Effector CD8-positive, alpha-beta T cell (primary cell): ENCODE results near the gene C14orf132.

Source experiments
- DNase-seq: peaks from one replicate; lab custom pipeline; 2025; lab: John Stamatoyannopoulos, UW

Gene C14orf132

DNA sequence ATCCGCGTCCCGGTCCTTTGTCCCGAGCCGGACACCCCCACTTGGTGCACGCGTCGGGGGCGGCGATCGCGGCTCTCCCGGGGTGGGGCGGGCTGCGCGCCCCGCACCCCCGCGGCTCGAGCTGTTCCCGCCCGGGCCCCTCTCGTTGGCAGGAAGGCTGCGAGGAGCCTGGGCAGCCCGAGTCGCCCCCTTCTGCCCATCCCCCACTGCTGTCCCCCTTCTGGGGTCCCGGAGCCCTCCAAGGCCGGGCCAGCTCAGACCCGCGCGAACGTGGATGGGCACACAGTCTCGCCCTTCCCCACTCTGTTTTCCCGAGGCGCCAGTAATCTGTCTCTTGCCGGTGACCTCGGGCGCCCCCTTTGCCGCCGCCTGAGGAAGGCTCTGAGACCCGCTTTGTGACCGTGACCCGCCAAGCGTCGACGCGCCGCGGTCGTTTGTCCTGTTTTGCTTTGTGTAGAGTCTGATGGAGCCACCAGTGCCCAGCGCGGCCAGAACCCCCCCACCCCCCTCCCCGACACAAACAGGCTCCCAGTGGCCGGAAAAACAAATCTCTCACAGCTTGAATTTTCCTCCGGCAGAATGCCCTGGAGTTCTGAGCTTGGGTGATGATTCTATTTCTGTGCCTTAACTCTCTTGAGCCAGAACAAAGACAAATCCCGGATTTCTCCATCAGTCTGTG lies 610 bp downstream of the C14orf132 start:
- DNase-seq: no peak

DNA sequence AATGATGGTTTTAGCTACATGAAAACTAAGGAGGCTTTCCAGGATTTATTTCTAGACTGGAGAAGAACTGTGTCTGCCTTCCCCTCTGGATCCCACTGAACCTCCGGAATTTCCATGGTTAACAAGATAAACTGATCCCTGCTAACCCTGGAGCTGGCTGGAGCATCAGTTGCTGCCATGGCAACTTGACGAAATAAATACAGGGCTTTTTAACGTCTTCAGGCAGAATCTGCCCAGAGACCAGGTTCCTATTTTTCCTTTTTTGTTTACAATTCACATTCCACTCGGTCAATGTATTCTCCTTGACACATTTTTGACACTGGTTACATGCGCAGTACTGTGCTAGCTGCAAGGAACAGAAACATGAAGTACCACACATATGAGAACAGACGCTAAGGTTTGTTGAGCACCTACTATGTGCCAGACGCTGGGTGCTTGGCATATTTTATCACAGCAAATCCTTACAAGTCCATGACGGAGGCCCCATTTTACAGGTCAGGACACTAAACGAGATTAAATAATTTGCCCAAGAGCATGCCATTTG lies 1.7 kb downstream of the C14orf132 start:
- DNase-seq: no peak

DNA sequence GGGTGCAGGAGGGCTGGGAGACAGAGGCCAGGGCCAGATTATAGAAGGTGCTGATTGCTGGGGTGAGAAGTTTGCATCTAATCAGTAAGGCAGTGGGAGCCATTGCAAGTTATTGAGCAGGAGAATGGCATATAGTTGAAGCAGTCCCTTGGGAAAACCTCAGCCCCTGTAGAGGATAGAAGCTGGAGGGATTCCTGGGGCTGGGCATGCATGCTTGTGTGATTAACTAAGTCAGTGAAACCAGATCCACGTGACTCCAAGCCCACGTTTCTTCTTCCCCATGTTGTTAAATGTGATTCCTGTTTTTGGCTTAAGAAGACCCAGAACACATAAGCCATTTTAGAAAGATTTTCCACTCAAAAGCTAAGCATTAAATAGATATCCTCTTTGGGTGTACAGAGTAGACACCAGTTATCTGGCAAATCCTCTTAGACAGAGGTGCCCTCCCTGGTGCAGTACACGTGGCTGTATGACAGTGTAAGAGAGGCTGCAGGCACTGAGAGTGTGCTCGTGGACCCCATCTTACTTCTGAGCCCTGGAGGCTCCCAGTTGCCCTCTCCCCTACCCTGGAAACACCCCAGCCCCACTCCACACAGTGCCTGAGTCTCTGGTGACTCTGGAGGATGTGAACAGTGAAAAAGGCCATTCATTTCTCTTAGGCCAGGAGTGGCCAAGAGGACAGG lies 3.2 kb downstream of the C14orf132 start:
- DNase-seq: no peak

DNA sequence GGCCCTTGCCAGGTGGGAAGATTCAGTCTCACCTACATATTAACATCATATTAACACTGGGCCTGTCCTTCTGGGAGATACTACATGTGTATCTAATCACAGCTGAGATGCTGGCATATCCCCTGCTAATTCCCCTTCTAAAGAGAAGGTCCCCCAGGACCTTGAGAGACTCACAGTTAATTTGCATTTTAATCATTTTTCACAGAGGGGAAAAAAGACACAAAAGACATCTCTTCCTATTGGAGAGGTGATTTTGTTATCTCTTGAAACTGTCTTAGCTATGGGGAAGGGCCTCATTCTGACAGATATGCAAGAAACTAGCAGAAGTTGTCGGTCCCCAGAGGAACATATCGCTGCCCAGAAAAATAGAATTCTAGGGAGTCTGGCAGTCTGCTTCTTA lies 7.5 kb downstream of the C14orf132 start:
- no peak for DNase-seq

DNA sequence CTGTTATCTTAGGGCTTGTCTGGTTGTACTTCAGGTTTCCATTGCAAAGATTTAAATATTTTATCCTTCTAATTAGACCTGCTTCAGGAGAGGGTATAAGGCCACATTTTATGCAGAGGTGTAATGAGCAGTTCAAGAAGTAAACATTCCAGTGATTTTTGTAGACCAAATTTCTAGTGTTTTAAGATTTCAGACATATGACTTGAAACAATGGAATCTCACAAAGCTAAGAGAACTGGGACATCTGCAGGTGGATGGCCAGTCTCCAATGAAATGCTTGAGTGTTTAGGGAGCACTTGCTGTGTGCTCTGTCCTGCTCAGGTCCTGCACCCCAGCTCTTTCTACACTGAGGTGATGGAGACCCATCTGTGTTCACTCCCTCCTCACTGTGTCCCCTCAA lies 7.9 kb downstream of the C14orf132 start:
- no peak for DNase-seq

DNA sequence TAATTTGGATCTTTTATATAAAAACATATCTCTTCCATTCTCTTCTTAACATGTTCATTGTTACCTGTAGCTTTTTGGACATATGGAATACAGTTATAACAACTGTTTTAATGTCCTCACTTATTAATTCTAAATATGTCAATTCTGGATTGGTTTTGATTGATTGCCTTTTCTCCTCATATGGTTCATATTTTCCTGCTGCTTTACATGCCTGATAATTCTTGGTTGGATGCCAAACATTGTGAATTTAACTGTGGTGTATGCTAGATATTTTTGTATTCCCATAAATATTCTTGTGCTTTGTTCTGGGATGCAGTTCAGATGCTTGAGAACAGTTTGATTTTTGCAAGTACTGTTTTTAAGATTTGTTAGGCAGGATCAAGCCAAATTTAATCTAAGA lies 10.8 kb downstream of the C14orf132 start:
- no peak for DNase-seq

DNA sequence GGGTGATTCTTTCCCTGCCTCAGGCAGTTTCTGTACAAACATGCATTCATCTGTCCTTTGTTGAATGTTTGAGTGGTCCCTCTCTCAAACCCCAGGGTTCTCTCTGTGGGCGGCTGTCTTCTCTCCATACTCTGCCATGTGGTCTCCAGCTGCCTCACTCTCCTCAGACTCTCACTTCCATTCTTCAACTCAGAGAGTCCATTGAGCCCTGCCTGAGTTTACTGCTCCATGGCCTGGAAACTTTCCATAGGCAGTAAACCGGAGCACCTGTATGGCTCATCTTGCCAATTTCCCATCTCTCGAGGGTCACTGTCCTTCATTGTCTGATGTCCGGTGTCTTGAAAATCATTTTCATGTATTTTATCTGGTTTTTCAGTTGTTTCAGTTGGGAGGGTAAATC lies 11.3 kb downstream of the C14orf132 start:
- DNase-seq: no peak

DNA sequence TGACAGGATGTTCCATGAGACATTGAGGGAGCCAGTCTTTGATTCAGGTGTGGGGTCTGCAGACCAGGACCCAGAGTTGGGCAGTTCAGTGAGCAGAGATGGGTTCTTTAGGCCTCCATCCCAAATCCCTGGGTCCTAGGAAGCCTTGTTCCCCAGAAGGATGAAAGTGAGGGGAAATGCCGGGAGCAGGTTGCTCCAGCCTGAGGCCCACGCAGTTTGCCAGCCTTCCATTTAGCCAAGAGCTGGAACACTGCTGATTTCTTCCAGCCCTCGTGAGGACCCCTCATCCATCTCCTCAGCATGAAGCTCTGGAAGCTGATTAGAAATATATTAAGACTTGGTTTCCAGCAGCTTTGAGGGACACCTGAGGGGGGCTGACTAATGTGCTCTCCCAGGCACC lies 12.1 kb downstream of the C14orf132 start:
- no peak for DNase-seq

DNA sequence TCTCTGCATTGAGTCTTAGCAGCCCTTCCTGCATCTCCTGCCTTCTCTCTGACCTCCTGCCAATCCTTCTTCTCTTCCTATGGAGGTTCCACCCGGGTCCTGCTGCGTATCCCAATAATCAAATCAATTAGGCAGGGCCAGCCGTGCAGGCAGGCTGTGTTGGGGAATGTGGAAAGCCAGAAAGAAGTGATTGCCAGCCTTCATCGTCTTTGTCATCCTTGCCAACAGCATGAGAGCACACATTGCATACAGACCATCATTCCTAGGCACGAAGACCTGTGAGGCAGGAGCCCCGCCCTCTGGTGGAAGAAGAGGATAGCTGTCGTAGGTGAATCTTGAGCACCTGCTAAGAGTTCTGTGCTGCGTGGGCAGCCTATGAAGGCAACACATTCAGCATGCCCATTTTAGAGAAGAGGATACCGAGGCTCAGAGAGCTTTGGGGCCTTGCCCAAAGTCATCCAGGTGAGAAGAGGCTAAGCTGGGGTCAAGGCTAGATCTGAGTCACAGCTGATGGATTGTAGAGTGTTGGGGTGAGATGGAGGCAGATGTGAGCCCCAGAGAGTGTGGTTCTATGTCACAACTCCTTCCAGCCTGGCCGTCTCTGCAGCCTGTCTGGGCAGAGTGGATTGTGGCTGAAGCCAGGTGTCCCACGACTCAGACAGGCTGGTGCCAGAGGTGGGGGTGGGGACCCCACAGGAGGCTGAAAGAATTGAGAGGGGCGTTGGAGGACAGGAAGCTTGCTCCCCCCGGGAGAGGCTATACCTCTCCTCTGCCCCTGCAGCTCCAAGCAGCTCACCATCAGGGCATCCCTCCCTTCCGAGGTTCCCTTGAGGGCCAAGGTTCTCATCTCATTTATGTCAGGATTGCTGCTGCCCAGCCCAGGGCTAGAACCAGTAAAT lies 12.7 kb downstream of the C14orf132 start:
- no peak for DNase-seq

DNA sequence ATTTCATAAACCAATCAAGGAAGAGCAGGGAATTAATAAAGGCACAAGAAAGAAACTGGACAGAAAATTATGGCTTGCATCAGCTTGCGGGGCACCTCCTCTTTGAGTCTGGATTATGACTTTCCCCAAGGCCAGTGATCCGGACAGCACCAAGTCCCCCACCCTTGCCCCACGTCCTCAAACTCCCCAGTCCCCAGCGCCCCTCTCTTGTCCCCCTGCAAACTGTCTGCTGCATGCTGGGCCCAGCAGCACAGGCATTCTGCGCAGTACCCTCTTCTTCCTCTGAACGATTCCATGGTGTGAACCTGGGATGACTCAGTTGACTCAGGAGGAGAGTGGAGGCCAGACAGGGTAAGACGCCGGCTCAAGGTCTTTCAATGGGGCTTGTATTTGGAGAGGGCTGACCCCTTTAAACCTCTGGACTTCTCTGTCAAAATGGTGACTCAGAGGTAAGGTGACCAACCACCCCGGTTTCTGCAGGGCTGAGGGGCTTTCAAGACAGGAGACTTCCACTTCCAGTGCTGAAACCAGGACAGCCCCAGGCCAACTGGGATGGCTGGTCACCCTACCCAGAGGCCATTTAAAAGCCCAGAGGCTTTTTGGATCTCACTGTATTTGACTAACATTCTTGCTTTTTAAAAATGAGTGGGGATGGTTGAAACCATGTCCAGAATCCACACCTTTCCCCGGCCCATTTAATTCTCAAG lies 13.5 kb downstream of the C14orf132 start:
- DNase-seq: no peak

DNA sequence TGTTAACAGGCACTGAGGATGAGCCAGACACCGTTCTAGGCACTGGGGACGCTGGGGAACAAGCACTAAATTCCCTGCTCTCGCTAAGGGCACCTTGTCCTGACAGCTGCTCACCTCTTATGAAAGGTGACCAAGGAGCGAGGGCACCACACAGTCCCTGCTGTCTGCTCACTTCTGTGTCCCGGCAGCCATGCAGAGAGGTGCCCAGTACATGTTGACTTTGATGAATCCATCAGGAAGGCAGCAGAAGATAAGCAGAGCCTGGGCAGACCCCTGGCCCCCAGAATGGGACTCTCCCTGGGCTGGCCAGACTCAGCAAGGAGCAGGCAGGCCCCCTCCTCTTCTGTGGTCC lies 14.1 kb downstream of the C14orf132 start:
- DNase-seq: no peak

DNA sequence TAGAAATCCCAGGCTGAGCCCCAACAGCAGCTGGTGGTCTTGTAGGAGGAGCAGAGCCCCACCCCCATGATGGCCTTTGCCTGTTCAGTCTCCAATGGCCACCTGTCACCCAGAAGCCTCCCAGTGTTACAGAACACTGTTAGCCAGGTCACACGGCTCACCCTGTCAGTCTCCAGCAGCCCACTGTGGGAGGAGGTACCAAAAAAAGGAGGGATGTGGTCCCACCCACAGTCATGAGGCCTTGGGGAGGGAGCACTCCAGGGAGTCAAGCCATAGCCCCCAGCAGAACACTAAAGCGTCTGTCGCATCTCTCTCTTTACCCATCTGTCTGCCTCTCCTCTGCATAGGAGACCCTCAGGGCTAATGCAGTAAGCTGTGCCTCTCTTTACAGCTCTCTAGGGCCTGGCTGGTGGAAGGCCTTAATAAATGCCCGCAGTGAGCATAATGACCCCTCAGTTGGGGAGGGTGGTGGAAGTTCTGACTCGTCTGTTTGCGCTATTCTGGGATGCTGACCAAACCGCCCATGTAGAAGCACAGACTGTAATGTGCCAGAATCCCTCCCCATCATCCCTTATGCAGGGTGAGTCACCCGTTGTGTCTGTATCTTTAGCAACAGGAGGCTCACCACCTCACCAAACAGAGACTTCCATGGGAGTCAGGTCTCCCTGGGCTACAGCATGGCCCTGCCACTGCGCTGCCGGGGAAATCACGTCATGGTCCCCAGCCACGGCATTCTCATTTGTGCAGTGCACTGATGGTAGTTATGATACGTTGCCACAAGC lies 14.6 kb downstream of the C14orf132 start:
- DNase-seq: no peak

DNA sequence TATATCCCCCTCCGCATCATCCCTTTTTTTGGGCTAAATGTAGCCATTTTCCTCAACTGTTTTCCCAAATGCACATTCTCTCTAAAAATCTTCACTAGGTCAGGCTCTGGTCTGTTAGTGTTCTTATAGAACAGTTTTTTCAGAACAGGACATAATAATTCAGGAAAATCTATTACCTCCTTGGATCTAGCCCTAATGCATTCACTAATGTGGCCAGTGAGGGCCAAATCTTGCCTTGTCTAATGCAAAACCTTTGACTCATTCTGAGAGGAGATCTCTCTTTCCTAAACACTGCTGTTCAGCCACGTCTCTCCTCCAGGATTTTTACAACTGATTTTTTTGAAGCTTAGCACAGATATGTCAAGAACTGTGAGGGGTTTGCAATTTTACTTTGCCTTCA lies 15.5 kb downstream of the C14orf132 start:
- no peak for DNase-seq

DNA sequence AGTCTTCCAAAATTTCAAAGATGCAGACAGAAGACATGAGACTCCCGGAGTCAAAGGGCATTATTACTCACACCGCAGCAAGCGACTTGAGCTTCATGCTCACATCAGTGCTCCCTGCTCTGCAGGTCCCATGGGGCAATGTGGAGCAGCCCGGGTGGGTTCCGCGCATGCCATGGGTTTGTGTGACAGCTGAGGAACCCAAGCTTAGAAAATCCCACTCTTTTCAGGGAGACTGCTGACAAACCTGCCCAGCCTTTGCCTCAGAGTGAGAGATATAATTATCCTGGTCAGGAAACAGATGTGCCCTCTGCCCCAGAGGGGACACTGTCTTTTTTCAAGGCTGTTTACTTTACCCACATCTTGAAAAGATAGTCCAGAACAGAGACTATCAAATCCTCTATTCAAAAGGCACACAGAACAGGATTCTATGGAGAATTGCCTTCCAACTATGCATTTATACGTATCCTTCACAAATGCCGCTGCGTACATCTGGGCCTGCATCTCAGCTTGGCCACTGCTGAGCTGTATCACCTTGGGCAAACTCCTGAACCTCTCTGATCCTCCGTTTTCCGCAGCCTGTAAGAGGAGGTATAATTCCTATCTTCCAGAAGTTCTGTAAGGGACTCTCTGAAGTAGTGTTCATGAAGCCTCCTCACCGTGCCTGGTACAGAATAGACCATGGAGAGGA lies 16.0 kb downstream of the C14orf132 start:
- no peak for DNase-seq

DNA sequence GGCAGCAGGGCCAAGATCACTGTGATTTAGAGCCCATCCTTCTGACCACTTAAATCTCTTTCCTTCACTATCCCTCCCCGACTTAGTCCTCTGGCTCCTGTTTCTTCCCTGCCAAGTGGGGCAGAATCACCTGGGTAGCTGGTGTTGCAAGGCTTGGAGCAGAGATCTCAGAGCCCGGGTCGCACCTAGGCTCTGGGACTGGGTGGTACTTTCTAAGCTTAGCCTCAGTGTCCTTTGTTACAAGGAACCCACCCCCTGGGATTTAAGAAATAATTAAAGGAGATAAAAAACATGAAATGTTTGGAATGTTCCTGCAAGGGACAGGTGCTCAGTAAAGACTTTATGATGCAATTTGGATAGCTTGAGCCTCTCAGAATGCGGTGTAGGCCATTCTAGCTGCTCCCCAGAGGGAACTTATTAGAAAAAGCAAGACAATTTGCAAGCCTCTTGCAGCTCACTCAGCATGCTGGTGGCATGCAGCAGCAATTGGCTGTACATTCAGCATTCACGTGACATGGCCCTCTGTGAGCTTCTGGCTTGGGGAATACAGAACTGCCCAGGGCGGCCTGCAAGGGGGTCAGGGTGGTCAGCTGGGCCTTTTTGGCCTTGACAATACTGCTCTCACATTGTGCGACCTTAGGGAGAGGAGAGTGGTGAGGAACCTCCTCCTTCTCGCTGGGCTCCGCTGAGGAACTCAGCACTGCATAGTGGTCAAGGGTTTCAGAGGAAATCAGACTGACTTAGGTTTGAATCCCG lies 16.8 kb downstream of the C14orf132 start:
- no peak for DNase-seq

DNA sequence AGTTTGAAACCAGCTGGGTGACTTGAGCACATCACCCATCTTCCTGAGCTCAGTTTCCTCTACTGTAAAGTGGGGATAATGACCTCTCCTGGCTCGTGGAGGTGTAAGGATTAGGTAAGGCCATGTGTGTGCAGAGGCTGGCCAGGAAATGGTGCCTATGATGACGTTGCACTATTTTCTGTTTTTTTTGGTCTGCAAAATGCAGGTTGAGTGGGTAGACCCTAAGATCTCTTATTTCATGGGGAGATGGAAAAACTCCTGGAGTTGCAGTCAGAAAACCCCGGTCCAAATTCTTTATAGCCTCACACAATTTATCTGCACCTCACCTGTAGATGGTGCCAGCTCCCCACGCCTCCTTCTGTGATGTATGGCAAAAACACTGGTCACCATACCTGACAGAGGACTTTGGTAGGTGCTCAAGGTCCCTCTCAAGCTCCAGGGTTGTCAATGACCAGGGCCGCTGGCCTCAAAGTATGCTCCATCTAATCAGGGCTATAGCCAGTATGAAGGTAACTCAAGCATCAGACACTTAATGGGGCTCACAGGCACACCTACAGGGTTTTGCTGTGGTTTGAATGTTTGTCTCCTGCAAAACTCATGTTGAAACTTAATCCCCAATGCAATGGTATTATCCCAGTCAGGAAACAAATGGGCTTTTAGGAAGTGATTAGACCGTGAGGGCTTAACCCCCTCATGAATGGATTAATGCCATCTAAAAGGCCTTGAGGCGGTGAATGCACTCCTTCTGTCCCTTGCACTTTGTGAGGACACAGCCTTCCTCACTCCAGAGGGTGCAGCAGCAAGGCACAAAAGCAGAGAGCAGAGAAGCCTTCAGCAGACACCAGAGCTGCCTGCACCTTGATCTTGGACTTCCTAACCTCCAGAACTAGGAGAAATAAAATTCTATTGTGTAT lies 17.6 kb downstream of the C14orf132 start:
- no peak for DNase-seq

DNA sequence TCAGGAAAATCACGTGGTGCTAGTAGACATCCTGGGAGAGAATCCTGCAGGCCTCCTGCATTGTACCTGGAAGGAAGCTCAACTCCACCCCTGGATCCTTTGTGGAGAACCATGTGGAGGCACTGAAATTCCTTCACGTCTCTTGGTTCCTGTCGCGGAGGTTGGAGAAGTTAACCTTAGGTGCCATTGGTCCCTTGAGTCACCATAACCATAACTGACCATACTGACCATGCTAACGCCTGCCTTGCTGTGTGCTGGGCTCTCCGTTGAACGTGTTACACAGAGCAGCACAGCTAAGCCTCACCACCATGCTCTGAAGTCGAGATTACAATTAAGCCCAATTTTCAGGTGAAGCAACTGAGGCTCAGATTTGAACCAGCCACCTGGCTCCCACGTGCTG lies 18.6 kb downstream of the C14orf132 start:
- DNase-seq: no peak

DNA sequence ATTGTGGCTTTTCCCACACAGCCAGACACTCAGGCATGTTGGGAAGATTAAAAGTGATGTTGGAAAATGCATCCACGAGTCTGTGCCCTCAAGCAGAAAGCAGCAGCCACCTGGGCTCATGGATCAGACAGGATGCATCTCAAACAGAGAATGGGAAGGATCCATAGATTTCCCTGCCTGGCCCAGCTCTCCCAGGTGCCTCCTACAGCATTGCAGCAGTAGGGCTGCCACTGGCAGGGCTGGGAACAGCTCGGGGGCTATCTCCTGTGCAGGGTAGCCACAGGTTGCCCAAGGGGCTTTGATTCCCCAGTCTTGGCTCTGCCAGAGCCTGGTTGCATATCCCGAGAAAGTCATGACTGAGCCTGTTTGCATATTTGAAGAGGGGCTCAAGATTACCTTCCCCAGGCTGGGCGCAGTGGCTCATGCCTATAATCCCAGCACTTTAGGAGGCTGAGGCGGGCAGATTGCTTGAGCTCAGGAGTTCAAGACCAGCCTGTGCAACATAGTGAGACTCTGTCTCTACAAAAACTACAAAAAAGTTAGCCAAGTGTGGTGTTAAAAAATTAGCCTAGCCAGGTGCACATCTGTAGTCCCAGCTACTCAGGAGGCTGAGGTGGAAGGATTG lies 19.5 kb downstream of the C14orf132 start:
- DNase-seq: no peak
